Calu3 (cell line): Measurements from ENCODE around the gene DLG3. TPM values are rescaled to one million over a fixed set of nuclear protein-coding genes. Genes with fewer than 3 reads are reported as not detected.
A peak's percentile ranks its signal among the peaks of the same experiment; 100 is the strongest.

ENCODE experiments used
- BruUV-seq: library from RNA; stranded (reverse); fragments of 400-500 nt; replicated peaks from 2 replicates; lab custom pipeline; 2021; lab: Mats Ljungman, UMichigan
- CTCF ChIA-PET: fragments of 300-600 bp; sonication (Branson Sonifier 250); formaldehyde crosslinking; loops from one replicate; lab custom pipeline; 2022; ENCODE audit warnings: antibody characterized with exemption; lab: Charles Lee
- DNase-seq: peaks from one replicate; pipeline ENCODE4 v3.0.0; 2022
- H3K27ac Mint-ChIP-seq: one replicate; pipeline ENCODE4 v1.8.0; 2022; ENCODE audit warnings: mixed read lengths; ENCODE audit not compliant: unreplicated experiment
- H3K27me3 Mint-ChIP-seq: one replicate; pipeline ENCODE4 v1.8.0; 2022; ENCODE audit warnings: mixed read lengths; ENCODE audit not compliant: unreplicated experiment
- H3K36me3 Mint-ChIP-seq: one replicate; pipeline ENCODE4 v1.8.0; 2022; ENCODE audit warnings: mild to moderate bottlenecking, moderate library complexity, mixed read lengths; ENCODE audit not compliant: insufficient read depth, unreplicated experiment
- H3K4me1 Mint-ChIP-seq: one replicate; pipeline ENCODE4 v1.8.0; 2022; ENCODE audit warnings: mild to moderate bottlenecking, low read depth, mixed read lengths; ENCODE audit not compliant: unreplicated experiment
- H3K4me3 Mint-ChIP-seq: one replicate; pipeline ENCODE4 v1.8.0; 2022; ENCODE audit warnings: mild to moderate bottlenecking, low read depth, moderate library complexity, mixed read lengths; ENCODE audit not compliant: unreplicated experiment
- H3K9me3 Mint-ChIP-seq: one replicate; pipeline ENCODE4 v1.8.0; 2022; ENCODE audit warnings: low read depth, mixed read lengths; ENCODE audit not compliant: unreplicated experiment
- intact Hi-C: fragments of 100-400 bp; cut with micrococcal nuclease; formaldehyde crosslinking; loops from one replicate; pipeline ENCODE4 v1.10.0; 2022; ENCODE audit not compliant: unreplicated experiment
- total RNA-seq: library from RNA; stranded (reverse); gene quantifications from 2 replicates; pipeline ENCODE4 v1.2.3, GENCODE V29; 2022
- TF ChIP-seq, protein P1 (sequence below): fragments of 200-600 bp; IDR thresholded peaks from one replicate; pipeline ENCODE4 v1.8.0; 2022; ENCODE audit warnings: antibody characterized with exemption; ENCODE audit not compliant: unreplicated experiment

The DLG3 gene
- total RNA-seq, 1 experiment from 2014 or later, result 55.8 TPM

DNA sequence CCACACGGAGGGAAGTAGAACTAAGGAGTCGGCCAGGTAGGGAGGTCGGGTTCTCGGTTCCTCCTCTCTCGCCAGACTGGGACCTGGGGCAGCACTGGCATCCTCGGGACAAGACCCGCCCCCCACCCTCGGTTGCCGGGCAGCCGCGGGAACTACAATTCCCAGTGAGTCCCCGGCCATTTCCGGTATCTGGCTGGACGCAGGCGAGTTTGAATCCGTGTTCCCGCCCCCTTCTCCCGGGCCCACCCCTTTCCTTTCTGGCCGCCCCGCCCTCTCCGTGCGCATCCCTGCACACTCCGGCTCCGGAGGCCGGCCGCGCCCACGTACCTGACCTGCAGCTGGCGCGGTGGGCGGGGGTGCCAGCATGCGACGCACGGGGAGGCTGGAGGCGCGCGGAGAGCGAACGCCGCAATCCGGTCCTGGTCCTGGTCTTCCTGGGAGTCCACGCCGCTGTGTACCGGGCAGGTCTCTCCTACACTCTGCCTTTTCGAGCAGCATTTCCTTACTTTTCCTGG is 10.2 kb upstream of the DLG3 start:
- H3K36me3 Mint-ChIP-seq, result peaks cover 19% of the 10 kb centered on the region
- H3K4me1 Mint-ChIP-seq, result peaks cover 8% of the 10 kb centered on the region
- TF ChIP-seq, protein P1, sequence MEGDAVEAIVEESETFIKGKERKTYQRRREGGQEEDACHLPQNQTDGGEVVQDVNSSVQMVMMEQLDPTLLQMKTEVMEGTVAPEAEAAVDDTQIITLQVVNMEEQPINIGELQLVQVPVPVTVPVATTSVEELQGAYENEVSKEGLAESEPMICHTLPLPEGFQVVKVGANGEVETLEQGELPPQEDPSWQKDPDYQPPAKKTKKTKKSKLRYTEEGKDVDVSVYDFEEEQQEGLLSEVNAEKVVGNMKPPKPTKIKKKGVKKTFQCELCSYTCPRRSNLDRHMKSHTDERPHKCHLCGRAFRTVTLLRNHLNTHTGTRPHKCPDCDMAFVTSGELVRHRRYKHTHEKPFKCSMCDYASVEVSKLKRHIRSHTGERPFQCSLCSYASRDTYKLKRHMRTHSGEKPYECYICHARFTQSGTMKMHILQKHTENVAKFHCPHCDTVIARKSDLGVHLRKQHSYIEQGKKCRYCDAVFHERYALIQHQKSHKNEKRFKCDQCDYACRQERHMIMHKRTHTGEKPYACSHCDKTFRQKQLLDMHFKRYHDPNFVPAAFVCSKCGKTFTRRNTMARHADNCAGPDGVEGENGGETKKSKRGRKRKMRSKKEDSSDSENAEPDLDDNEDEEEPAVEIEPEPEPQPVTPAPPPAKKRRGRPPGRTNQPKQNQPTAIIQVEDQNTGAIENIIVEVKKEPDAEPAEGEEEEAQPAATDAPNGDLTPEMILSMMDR, result no peak
- H3K9me3 Mint-ChIP-seq, result no peaks in the 10 kb centered on the region
- no TSS peak for BruUV-seq
- H3K27me3 Mint-ChIP-seq, result peaks cover 14% of the 10 kb centered on the region
- peak overlapping the region; percentile 88 for H3K4me3 Mint-ChIP-seq
- CTCF ChIA-PET, result interaction anchor here (0.6 to 1.9 kb wide), 6 partner anchors 11 to 531 kb away, joined by 3 to 15 read pairs (median 5); partner anchors contain the start of gene GDPD2
- intact Hi-C loops, result loop anchor here (5.0 kb wide), 1 partner anchor 48 kb away; no protein-coding TSS in a partner anchor
- peak overlapping the region; percentile 78 for H3K27ac Mint-ChIP-seq
- peak; percentile 89 for DNase-seq

DNA sequence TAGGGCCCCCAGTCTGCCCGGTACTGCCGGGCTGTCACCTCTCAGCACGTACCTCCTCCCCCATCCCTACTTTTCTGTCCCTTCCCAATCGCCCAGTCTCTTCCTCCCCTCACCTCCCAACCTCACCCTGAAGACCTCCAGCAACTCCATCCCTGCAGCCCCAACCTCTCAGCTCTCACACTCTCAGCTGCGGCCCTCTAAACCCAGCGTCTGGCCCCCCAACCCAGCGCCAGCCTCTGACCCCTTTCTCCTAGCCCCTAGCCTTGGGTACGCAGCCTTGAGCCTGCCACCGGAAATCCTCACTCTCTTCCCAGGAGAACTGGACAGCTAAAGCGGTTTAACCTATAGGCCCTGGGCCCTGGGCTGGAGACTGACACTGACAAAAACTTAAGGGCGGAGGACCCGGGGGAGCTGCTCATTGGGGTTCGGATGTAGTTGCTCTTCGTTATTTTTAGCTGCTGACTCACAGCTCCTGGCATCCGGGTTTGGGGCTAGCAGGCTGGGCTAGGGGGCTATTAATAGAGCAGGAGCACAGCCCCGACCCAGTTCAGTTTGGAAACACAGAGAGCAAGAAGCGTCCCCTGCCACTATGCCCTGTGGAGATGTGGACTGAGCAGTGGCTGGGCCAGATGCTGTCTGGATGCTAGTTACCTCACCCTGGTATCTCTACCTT is 9.6 kb upstream of the DLG3 start:
- BruUV-seq, result TSS peak; percentile 45
- H3K36me3 Mint-ChIP-seq, result peaks cover 19% of the 10 kb centered on the region
- DNase-seq, result no peak
- no peaks in the 10 kb centered on the region for H3K9me3 Mint-ChIP-seq
- TF ChIP-seq, protein P1, result no peak
- H3K4me3 Mint-ChIP-seq, result peak overlapping the region; percentile 88
- CTCF ChIA-PET, result interaction anchor here (0.7 kb wide), 1 partner anchor 531 kb away, joined by 5 read pairs; no protein-coding TSS in a partner anchor
- peak overlapping the region; percentile 47 for H3K27ac Mint-ChIP-seq
- H3K4me1 Mint-ChIP-seq, result peaks cover 8% of the 10 kb centered on the region
- peaks cover 18% of the 10 kb centered on the region for H3K27me3 Mint-ChIP-seq
- intact Hi-C loops, result loop anchor here (5.0 kb wide), 1 partner anchor 47 kb away; no protein-coding TSS in a partner anchor

GRCh38 chrX:70436343-70436742 is 8.3 kb upstream of the DLG3 start:
- peaks cover 31% of the 10 kb centered on the region for H3K27me3 Mint-ChIP-seq
- TF ChIP-seq, protein P1, result no peak
- CTCF ChIA-PET, result no interaction called here
- H3K36me3 Mint-ChIP-seq, result peaks cover 19% of the 10 kb centered on the region
- DNase-seq, result no peak
- H3K9me3 Mint-ChIP-seq, result no peaks in the 10 kb centered on the region
- intact Hi-C loops, result no loop called here
- no peak overlapping the region for H3K27ac Mint-ChIP-seq
- H3K4me1 Mint-ChIP-seq, result peaks cover 8% of the 10 kb centered on the region
- no peak overlapping the region for H3K4me3 Mint-ChIP-seq
- BruUV-seq, result no TSS peak

- TF ChIP-seq, protein P1, result no peak
- Mint-ChIP-seq H3K27ac (no peak overlapping the region), H3K4me1 (peaks cover 8% of the 10 kb centered on the region), H3K9me3 (no peaks in the 10 kb centered on the region), H3K4me3 (no peak overlapping the region), H3K36me3 (peaks cover 19% of the 10 kb centered on the region), H3K27me3 (peaks cover 34% of the 10 kb centered on the region)
- DNase-seq, result no peak
- no TSS peak for BruUV-seq
- CTCF ChIA-PET, result no interaction called here
- intact Hi-C loops, result no loop called here
Observed at GRCh38 chrX:70437011-70437410, 7.6 kb upstream of the DLG3 start.
